ENCODE data around the gene NOS1AP. TPM values are rescaled to one million over a fixed set of nuclear protein-coding genes. Genes with fewer than 3 reads are reported as not detected.
A peak's percentile ranks its signal among the peaks of the same experiment; 100 is the strongest.

NOS1AP gene
- polyA plus RNA-seq, 4 donors = 0.89 to 2.1 (median 1.7) TPM

- no peak overlapping the region for H3K4me3 ChIP-seq (ENCODE audit: low read depth in 1 of 3, low read length in 3 of 3)
- peaks cover 0 to 11% (median 0%) of the 10 kb centered on the region in 3 donors for H3K4me1 ChIP-seq (ENCODE audit: control insufficient read depth in 3 of 3, insufficient read depth in 2 of 3, low read depth in 1 of 3, low read length in 2 of 3)
- FAIRE-seq (no peak), DNase-seq (peak; percentile 17 to 51)
- no peaks in the 10 kb centered on the region for H3K9me3 ChIP-seq (ENCODE audit: control insufficient read depth in 2 of 2, insufficient read depth in 1 of 2, low read depth in 1 of 2, low read length in 1 of 2)
- H3K27ac ChIP-seq (ENCODE audit: low read depth in 1 of 3, low read length in 2 of 3) = no peak overlapping the region
- peaks cover 0 to 36% (median 4%) of the 10 kb centered on the region in 3 donors for H3K36me3 ChIP-seq (ENCODE audit: control insufficient read depth in 3 of 3, insufficient read depth in 2 of 3, low read depth in 1 of 3, low read length in 3 of 3)
- no peaks in the 10 kb centered on the region for H3K27me3 ChIP-seq (ENCODE audit: control insufficient read depth in 3 of 3, insufficient read depth in 3 of 3, low read length in 3 of 3)
- 91 to 95% (median 95%) methylated on average over 10 of the region's 10 CpGs for WGBS, 3 donors
Observed at GRCh38 chr1:162365284-162366020, 296.0 kb downstream of the NOS1AP start.

GRCh38 chr1:162366149-162366548 lies 296.7 kb downstream of the NOS1AP start:
- 70 to 75% (median 71%) methylated on average over 4 of the region's 4 CpGs for WGBS, 3 donors
- Histone ChIP-seq H3K9me3 (ENCODE audit: control insufficient read depth in 2 of 2, insufficient read depth in 1 of 2, low read depth in 1 of 2, low read length in 1 of 2) (no peaks in the 10 kb centered on the region), H3K36me3 (ENCODE audit: control insufficient read depth in 3 of 3, insufficient read depth in 2 of 3, low read depth in 1 of 3, low read length in 3 of 3) (peaks cover 0 to 32% (median 4%) of the 10 kb centered on the region in 3 donors), H3K4me1 (ENCODE audit: control insufficient read depth in 3 of 3, insufficient read depth in 2 of 3, low read depth in 1 of 3, low read length in 2 of 3) (peaks cover 0 to 11% (median 0%) of the 10 kb centered on the region in 3 donors), H3K4me3 (ENCODE audit: low read depth in 1 of 3, low read length in 3 of 3) (no peak overlapping the region), H3K27ac (ENCODE audit: low read depth in 1 of 3, low read length in 2 of 3) (no peak overlapping the region), H3K27me3 (ENCODE audit: control insufficient read depth in 3 of 3, insufficient read depth in 3 of 3, low read length in 3 of 3) (no peaks in the 10 kb centered on the region)
- FAIRE-seq (no peak), DNase-seq (no peak)

- H3K36me3 ChIP-seq (ENCODE audit: control insufficient read depth in 3 of 3, insufficient read depth in 2 of 3, low read depth in 1 of 3, low read length in 3 of 3) = peaks cover 0 to 35% (median 4%) of the 10 kb centered on the region in 3 donors
- H3K27me3 ChIP-seq (ENCODE audit: control insufficient read depth in 3 of 3, insufficient read depth in 3 of 3, low read length in 3 of 3) = no peaks in the 10 kb centered on the region
- peak overlapping the region in 2 of 3 donors; percentile 20 to 35 for H3K4me3 ChIP-seq (ENCODE audit: low read depth in 1 of 3, low read length in 3 of 3)
- peaks cover 0 to 11% (median 0%) of the 10 kb centered on the region in 3 donors for H3K4me1 ChIP-seq (ENCODE audit: control insufficient read depth in 3 of 3, insufficient read depth in 2 of 3, low read depth in 1 of 3, low read length in 2 of 3)
- DNase-seq = peak in 1 of 2 donors; percentile 25
- WGBS, 3 donors = 81 to 84% (median 81%) methylated on average over 9 of the region's 9 CpGs
- no peaks in the 10 kb centered on the region for H3K9me3 ChIP-seq (ENCODE audit: control insufficient read depth in 2 of 2, insufficient read depth in 1 of 2, low read depth in 1 of 2, low read length in 1 of 2)
- H3K27ac ChIP-seq (ENCODE audit: low read depth in 1 of 3, low read length in 2 of 3) = no peak overlapping the region
- FAIRE-seq = no peak
Observed at GRCh38 chr1:162366671-162367070, 297.2 kb downstream of the NOS1AP start.

GRCh38 chr1:162367073-162367472 lies 297.6 kb downstream of the NOS1AP start:
- Histone ChIP-seq H3K27me3 (ENCODE audit: control insufficient read depth in 3 of 3, insufficient read depth in 3 of 3, low read length in 3 of 3) (no peaks in the 10 kb centered on the region), H3K36me3 (ENCODE audit: control insufficient read depth in 3 of 3, insufficient read depth in 2 of 3, low read depth in 1 of 3, low read length in 3 of 3) (peaks cover 0 to 35% (median 4%) of the 10 kb centered on the region in 3 donors), H3K27ac (ENCODE audit: low read depth in 1 of 3, low read length in 2 of 3) (no peak overlapping the region), H3K4me1 (ENCODE audit: control insufficient read depth in 3 of 3, insufficient read depth in 2 of 3, low read depth in 1 of 3, low read length in 2 of 3) (peaks cover 0 to 11% (median 0%) of the 10 kb centered on the region in 3 donors), H3K9me3 (ENCODE audit: control insufficient read depth in 2 of 2, insufficient read depth in 1 of 2, low read depth in 1 of 2, low read length in 1 of 2) (no peaks in the 10 kb centered on the region), H3K4me3 (ENCODE audit: low read depth in 1 of 3, low read length in 3 of 3) (peak overlapping the region in 2 of 3 donors; percentile 20 to 35)
- DNase-seq (peak in 1 of 2 donors; percentile 25), FAIRE-seq (no peak)
- 84 to 93% (median 88%) methylated on average over 33 to 36 of the region's 36 CpGs for WGBS, 3 donors

- Histone ChIP-seq H3K4me1 (ENCODE audit: control insufficient read depth in 3 of 3, insufficient read depth in 2 of 3, low read depth in 1 of 3, low read length in 2 of 3) (peaks cover 0 to 18% (median 4%) of the 10 kb centered on the region in 3 donors), H3K27ac (ENCODE audit: low read depth in 1 of 3, low read length in 2 of 3) (no peak overlapping the region), H3K9me3 (ENCODE audit: control insufficient read depth in 2 of 2, insufficient read depth in 1 of 2, low read depth in 1 of 2, low read length in 1 of 2) (no peaks in the 10 kb centered on the region), H3K4me3 (ENCODE audit: low read depth in 1 of 3, low read length in 3 of 3) (no peak overlapping the region), H3K36me3 (ENCODE audit: control insufficient read depth in 3 of 3, insufficient read depth in 2 of 3, low read depth in 1 of 3, low read length in 3 of 3) (peaks cover 0 to 35% (median 4%) of the 10 kb centered on the region in 3 donors), H3K27me3 (ENCODE audit: control insufficient read depth in 3 of 3, insufficient read depth in 3 of 3, low read length in 3 of 3) (no peaks in the 10 kb centered on the region)
- DNase-seq = no peak
- 83 to 90% (median 85%) methylated on average over 10 of the region's 10 CpGs for WGBS, 3 donors
- no peak for FAIRE-seq
Observed at GRCh38 chr1:162367772-162368171, 298.3 kb downstream of the NOS1AP start.

GRCh38 chr1:162368451-162368850 lies 299.0 kb downstream of the NOS1AP start:
- no peak overlapping the region for H3K27ac ChIP-seq (ENCODE audit: low read depth in 1 of 3, low read length in 2 of 3)
- WGBS, 3 donors = 36 to 62% (median 48%) methylated on average over 4 of the region's 4 CpGs
- H3K4me3 ChIP-seq (ENCODE audit: low read depth in 1 of 3, low read length in 3 of 3) = no peak overlapping the region
- peaks cover 0 to 23% (median 6%) of the 10 kb centered on the region in 3 donors for H3K4me1 ChIP-seq (ENCODE audit: control insufficient read depth in 3 of 3, insufficient read depth in 2 of 3, low read depth in 1 of 3, low read length in 2 of 3)
- H3K9me3 ChIP-seq (ENCODE audit: control insufficient read depth in 2 of 2, insufficient read depth in 1 of 2, low read depth in 1 of 2, low read length in 1 of 2) = no peaks in the 10 kb centered on the region
- H3K36me3 ChIP-seq (ENCODE audit: control insufficient read depth in 3 of 3, insufficient read depth in 2 of 3, low read depth in 1 of 3, low read length in 3 of 3) = peaks cover 0 to 37% (median 4%) of the 10 kb centered on the region in 3 donors
- DNase-seq = peak in 1 of 2 donors; percentile 20
- no peaks in the 10 kb centered on the region for H3K27me3 ChIP-seq (ENCODE audit: control insufficient read depth in 3 of 3, insufficient read depth in 3 of 3, low read length in 3 of 3)
- FAIRE-seq = no peak

GRCh38 chr1:162369571-162369970 lies 300.1 kb downstream of the NOS1AP start:
- FAIRE-seq (no peak), DNase-seq (no peak)
- H3K27me3 ChIP-seq (ENCODE audit: control insufficient read depth in 3 of 3, insufficient read depth in 3 of 3, low read length in 3 of 3) = no peaks in the 10 kb centered on the region
- H3K36me3 ChIP-seq (ENCODE audit: control insufficient read depth in 3 of 3, insufficient read depth in 2 of 3, low read depth in 1 of 3, low read length in 3 of 3) = peaks cover 0 to 45% (median 4%) of the 10 kb centered on the region in 3 donors
- no peak overlapping the region for H3K27ac ChIP-seq (ENCODE audit: low read depth in 1 of 3, low read length in 2 of 3)
- H3K4me1 ChIP-seq (ENCODE audit: control insufficient read depth in 3 of 3, insufficient read depth in 2 of 3, low read depth in 1 of 3, low read length in 2 of 3) = peaks cover 0 to 23% (median 6%) of the 10 kb centered on the region in 3 donors
- H3K9me3 ChIP-seq (ENCODE audit: control insufficient read depth in 2 of 2, insufficient read depth in 1 of 2, low read depth in 1 of 2, low read length in 1 of 2) = no peaks in the 10 kb centered on the region
- WGBS, 3 donors = 89 to 96% (median 90%) methylated on average over 7 of the region's 7 CpGs
- no peak overlapping the region for H3K4me3 ChIP-seq (ENCODE audit: low read depth in 1 of 3, low read length in 3 of 3)

- Histone ChIP-seq H3K4me1 (ENCODE audit: control insufficient read depth in 3 of 3, insufficient read depth in 2 of 3, low read depth in 1 of 3, low read length in 2 of 3) (peaks cover 0 to 21% (median 6%) of the 10 kb centered on the region in 3 donors), H3K36me3 (ENCODE audit: control insufficient read depth in 3 of 3, insufficient read depth in 2 of 3, low read depth in 1 of 3, low read length in 3 of 3) (peaks cover 0 to 48% (median 4%) of the 10 kb centered on the region in 3 donors), H3K27ac (ENCODE audit: low read depth in 1 of 3, low read length in 2 of 3) (no peak overlapping the region), H3K27me3 (ENCODE audit: control insufficient read depth in 3 of 3, insufficient read depth in 3 of 3, low read length in 3 of 3) (no peaks in the 10 kb centered on the region), H3K4me3 (ENCODE audit: low read depth in 1 of 3, low read length in 3 of 3) (no peak overlapping the region), H3K9me3 (ENCODE audit: control insufficient read depth in 2 of 2, insufficient read depth in 1 of 2, low read depth in 1 of 2, low read length in 1 of 2) (no peaks in the 10 kb centered on the region)
- WGBS, 3 donors = 86 to 91% (median 91%) methylated on average over 1 of the region's 1 CpG
- DNase-seq (no peak), FAIRE-seq (no peak)
Observed at GRCh38 chr1:162370161-162370560, 300.7 kb downstream of the NOS1AP start.
